Measurements from ENCODE around the gene JAKMIP3. TPM values are rescaled to one million over a fixed set of nuclear protein-coding genes. Genes with fewer than 3 reads are reported as not detected.

The JAKMIP3 gene
- total RNA-seq, 6 experiments from 2014 or later = 0.06 to 0.22 (median 0.18) TPM

DNA sequence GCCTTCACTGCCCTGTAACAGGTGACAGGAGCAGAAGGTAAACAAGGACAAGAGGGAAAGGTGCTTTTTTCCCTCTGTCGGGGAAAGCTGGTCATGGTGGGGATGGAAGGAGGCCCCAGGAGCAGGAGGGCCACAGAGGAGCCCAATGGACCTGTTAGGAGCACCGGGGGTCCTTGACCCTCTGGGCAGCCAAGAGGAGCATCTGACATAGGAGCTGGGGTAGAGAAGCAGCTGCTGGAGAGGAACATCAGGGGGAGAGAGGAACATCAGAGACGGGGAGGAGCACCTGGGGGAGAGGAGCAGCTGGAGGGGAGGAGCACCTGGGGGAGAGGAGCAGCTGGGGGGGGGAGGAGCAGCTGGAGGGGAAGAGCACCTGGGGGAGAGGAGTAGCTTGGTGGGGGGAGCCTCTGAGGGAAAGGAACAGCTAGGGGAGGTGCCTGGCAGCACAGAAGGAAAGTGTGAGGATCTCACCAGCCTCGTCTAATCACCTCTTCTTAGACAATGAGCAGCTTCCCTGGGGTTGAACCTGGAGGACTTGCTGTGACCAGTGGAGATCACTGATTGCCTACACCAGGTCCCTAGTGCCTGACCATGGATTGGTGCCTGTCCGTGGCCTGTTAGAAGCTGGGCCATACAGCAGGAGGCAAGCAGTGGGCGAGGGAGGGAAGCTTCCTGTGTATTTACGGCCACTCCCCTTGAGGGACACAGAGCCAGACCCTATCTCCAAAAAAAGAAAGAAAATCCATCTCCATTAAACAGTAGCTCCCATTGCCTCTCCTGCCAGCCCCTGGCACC lies 37.6 kb downstream of the JAKMIP3 start:
- H3K27me3 ChIP-seq = no peaks in the 10 kb centered on the region
- ATAC-seq (no peak), DNase-seq (peak in 1 of 3 donors; percentile 18)
- H3K36me3 ChIP-seq = no peaks in the 10 kb centered on the region
- TF ChIP-seq, protein P1, sequence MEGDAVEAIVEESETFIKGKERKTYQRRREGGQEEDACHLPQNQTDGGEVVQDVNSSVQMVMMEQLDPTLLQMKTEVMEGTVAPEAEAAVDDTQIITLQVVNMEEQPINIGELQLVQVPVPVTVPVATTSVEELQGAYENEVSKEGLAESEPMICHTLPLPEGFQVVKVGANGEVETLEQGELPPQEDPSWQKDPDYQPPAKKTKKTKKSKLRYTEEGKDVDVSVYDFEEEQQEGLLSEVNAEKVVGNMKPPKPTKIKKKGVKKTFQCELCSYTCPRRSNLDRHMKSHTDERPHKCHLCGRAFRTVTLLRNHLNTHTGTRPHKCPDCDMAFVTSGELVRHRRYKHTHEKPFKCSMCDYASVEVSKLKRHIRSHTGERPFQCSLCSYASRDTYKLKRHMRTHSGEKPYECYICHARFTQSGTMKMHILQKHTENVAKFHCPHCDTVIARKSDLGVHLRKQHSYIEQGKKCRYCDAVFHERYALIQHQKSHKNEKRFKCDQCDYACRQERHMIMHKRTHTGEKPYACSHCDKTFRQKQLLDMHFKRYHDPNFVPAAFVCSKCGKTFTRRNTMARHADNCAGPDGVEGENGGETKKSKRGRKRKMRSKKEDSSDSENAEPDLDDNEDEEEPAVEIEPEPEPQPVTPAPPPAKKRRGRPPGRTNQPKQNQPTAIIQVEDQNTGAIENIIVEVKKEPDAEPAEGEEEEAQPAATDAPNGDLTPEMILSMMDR (IDR thresholded peaks at IDR 0.05) = no peak
- TF ChIP-seq POLR2A (IDR thresholded peaks at IDR 0.05) = no peak
- H3K27ac ChIP-seq = no peak overlapping the region
- no peaks in the 10 kb centered on the region for H3K4me1 ChIP-seq
- H3K9me3 ChIP-seq = no peaks in the 10 kb centered on the region
- no peak overlapping the region for H3K4me3 ChIP-seq
- WGBS (ENCODE audit: insufficient coverage, low coverage, low lambda C conversion rate, missing lambda C conversion rate) = 29% methylated on average over 3 of the region's 7 CpGs
- intact Hi-C loops (cut with DNase I) = no loop called here

- ATAC-seq (no peak), DNase-seq (no peak)
- Histone ChIP-seq H3K4me1 (no peaks in the 10 kb centered on the region), H3K27ac (no peak overlapping the region), H3K27me3 (no peaks in the 10 kb centered on the region), H3K36me3 (no peaks in the 10 kb centered on the region), H3K4me3 (no peak overlapping the region), H3K9me3 (no peaks in the 10 kb centered on the region)
- no peak for TF ChIP-seq POLR2A (IDR thresholded peaks at IDR 0.05)
- TF ChIP-seq, protein P1 (IDR thresholded peaks at IDR 0.05) = no peak
- 59% methylated on average over 10 of the region's 13 CpGs for WGBS (ENCODE audit: insufficient coverage, low coverage, low lambda C conversion rate, missing lambda C conversion rate)
- intact Hi-C loops (cut with DNase I) = no loop called here
Measured at GRCh38 chr10:132104062-132104461, 38.3 kb downstream of the JAKMIP3 start.

GRCh38 chr10:132104471-132105301 lies 38.9 kb downstream of the JAKMIP3 start:
- intact Hi-C loops (cut with DNase I) = no loop called here
- no peak for ATAC-seq
- 90% methylated on average over 2 of the region's 27 CpGs for WGBS (ENCODE audit: insufficient coverage, low coverage, low lambda C conversion rate, missing lambda C conversion rate)

DNA sequence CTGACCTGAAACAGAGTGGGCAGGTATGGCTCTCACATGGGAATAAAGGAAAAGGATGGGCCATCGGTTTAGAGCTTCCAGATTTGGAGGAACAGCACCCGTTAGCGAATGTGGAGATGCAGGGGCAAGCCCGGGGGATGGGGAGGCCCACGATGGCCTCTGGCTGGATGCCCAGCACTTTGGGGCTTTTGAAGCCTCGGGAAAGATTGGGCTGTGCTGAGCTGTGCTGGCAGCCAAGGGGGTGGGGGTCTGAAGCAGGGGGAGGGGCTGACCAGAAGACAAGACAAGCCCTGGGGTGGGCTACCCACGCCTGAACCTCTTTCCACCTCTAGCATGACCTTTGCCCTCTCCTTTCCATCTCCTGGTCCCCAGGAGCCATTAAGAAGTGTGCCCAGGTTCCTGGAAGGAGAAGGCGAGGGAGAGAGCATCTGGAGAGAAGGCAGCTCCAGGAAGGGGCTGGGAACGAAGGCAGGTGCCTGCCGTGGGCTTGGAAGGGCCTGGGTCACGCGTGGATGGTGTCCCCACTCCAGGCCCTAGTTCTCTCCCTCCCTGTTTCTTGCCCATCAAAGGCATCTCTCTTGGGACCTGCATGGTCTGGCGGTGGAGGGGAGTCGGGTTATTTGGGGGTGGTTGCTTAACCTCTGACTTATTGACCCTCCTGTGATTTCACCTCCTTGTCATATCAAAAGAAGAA lies 39.7 kb downstream of the JAKMIP3 start:
- ATAC-seq (no peak), DNase-seq (peak in 1 of 3 donors; percentile 33)
- TF ChIP-seq, protein P1 (IDR thresholded peaks at IDR 0.05) = no peak
- no peak for TF ChIP-seq POLR2A (IDR thresholded peaks at IDR 0.05)
- Histone ChIP-seq H3K4me1 (no peaks in the 10 kb centered on the region), H3K36me3 (no peaks in the 10 kb centered on the region), H3K9me3 (no peaks in the 10 kb centered on the region), H3K4me3 (no peak overlapping the region), H3K27ac (no peak overlapping the region), H3K27me3 (no peaks in the 10 kb centered on the region)
- WGBS (ENCODE audit: insufficient coverage, low coverage, low lambda C conversion rate, missing lambda C conversion rate) = 70% methylated on average over 3 of the region's 14 CpGs
- intact Hi-C loops (cut with DNase I) = no loop called here

More at GRCh38 chr10:132104471-132105301, 38.9 kb downstream of the JAKMIP3 start:
- no peaks in the 10 kb centered on the region for H3K9me3 ChIP-seq
- no peak overlapping the region for H3K4me3 ChIP-seq
- H3K27me3 ChIP-seq = no peaks in the 10 kb centered on the region
- no peaks in the 10 kb centered on the region for H3K36me3 ChIP-seq
- peak in 2 of 3 donors; percentile 37 to 38 for DNase-seq
- TF ChIP-seq, protein P1 (IDR thresholded peaks at IDR 0.05) = no peak
- TF ChIP-seq POLR2A (IDR thresholded peaks at IDR 0.05) = no peak
- H3K27ac ChIP-seq = no peak overlapping the region
- H3K4me1 ChIP-seq = no peaks in the 10 kb centered on the region
